IMR-90 (cell line): ENCODE measurements around the gene DDX27. TPM values are rescaled to one million over a fixed set of nuclear protein-coding genes. Genes with fewer than 3 reads are reported as not detected.
A peak's percentile ranks its signal among the peaks of the same experiment; 100 is the strongest.

Experiments used
- ATAC-seq: fragments of 200-7000 bp; cut with Tn5 transposase; 2 replicates; pipeline ENCODE4 v1.9.1; 2020; ENCODE audit warnings: low read depth, mild to moderate bottlenecking, moderate library complexity
- BruUV-seq: library from RNA; stranded (reverse); fragments of 400-500 nt; replicated peaks from 2 replicates; lab custom pipeline; 2021; lab: Mats Ljungman, UMichigan
- CTCF ChIA-PET: fragments of 300-600 bp; formaldehyde crosslinking; extraction: SDS; loops from one replicate; lab custom pipeline; 2021; ENCODE audit warnings: antibody characterized with exemption; lab: Yijun Ruan, JAX
- POLR2A ChIA-PET: fragments of 300-600 bp; sonication (Branson Sonifier 250); formaldehyde crosslinking; loops from one replicate; lab custom pipeline; 2022; ENCODE audit warnings: antibody characterized with exemption; ENCODE audit not compliant: unreplicated experiment; lab: Charles Lee
- DNase-seq: peaks from one replicate; pipeline ENCODE4 v3.0.0; 2013
- H2AFZ ChIP-seq: replicated peaks from 2 replicates; pipeline ENCODE3; 2013; ENCODE audit warnings: low read length, mild to moderate bottlenecking; ENCODE audit not compliant: poor library complexity
- H2AK5ac ChIP-seq: 2 replicates; pipeline ENCODE4 v1.6.1; 2013; ENCODE audit warnings: low read depth, low read length, inconsistent platforms
- H2AK9ac ChIP-seq: replicated peaks from 2 replicates; pipeline ENCODE3; 2013; ENCODE audit warnings: mild to moderate bottlenecking, low read depth, low read length, moderate library complexity; ENCODE audit not compliant: poor library complexity
- H2BK120ac ChIP-seq: 2 replicates; pipeline ENCODE4 v1.6.1; 2013; ENCODE audit warnings: low read depth, low read length, inconsistent platforms
- H2BK15ac ChIP-seq: 3 replicates; pipeline ENCODE4 v1.6.1; 2013; ENCODE audit warnings: low read depth, low read length, inconsistent platforms
- H2BK20ac ChIP-seq: 2 replicates; pipeline ENCODE4 v1.6.1; 2013; ENCODE audit warnings: low read depth, mild to moderate bottlenecking, inconsistent platforms, low read length, moderate library complexity
- H2BK5ac ChIP-seq: 2 replicates; pipeline ENCODE4 v1.6.1; 2013; ENCODE audit warnings: mild to moderate bottlenecking, low read depth, low read length, inconsistent platforms; ENCODE audit not compliant: poor library complexity, severe bottlenecking
- H3K14ac ChIP-seq: replicated peaks from 2 replicates; pipeline ENCODE4 v1.6.1; 2013; ENCODE audit warnings: low read depth, low read length, inconsistent platforms
- H3K18ac ChIP-seq: 2 replicates; pipeline ENCODE4 v1.6.1; 2013; ENCODE audit warnings: low read depth, low read length, control low read depth
- H3K23ac ChIP-seq: 2 replicates; pipeline ENCODE4 v1.6.1; 2013; ENCODE audit warnings: low read depth, low read length, inconsistent platforms
- H3K27ac ChIP-seq: 2 replicates; pipeline ENCODE4 v1.5.1; 2013; ENCODE audit warnings: mild to moderate bottlenecking, control low read depth, low read length; ENCODE audit not compliant: insufficient read depth
- H3K27me3 ChIP-seq: 2 replicates; pipeline ENCODE4 v1.6.1; 2013; ENCODE audit warnings: low read length; ENCODE audit not compliant: control insufficient read depth, insufficient read depth
- H3K36me3 ChIP-seq: 2 replicates; pipeline ENCODE4 v1.6.1; 2013; ENCODE audit warnings: low read length, mixed read lengths; ENCODE audit not compliant: control insufficient read depth, insufficient read depth
- H3K4ac ChIP-seq: 2 replicates; pipeline ENCODE4 v1.6.1; 2013; ENCODE audit warnings: low read depth, low read length, inconsistent platforms
- H3K4me1 ChIP-seq: 2 replicates; pipeline ENCODE4 v1.6.1; 2013; ENCODE audit warnings: low read length, mixed read lengths; ENCODE audit not compliant: control insufficient read depth, insufficient read depth
- H3K4me2 ChIP-seq: 2 replicates; pipeline ENCODE4 v1.6.1; 2013; ENCODE audit warnings: low read depth, mild to moderate bottlenecking, control low read depth, low read length, moderate library complexity
- H3K4me3 ChIP-seq: 2 replicates; pipeline ENCODE4 v1.5.1; 2013; ENCODE audit warnings: low read depth, mild to moderate bottlenecking, control low read depth, low read length, moderate library complexity; ENCODE audit not compliant: insufficient read depth
- H3K56ac ChIP-seq: 2 replicates; pipeline ENCODE4 v1.6.1; 2013; ENCODE audit warnings: low read length, inconsistent platforms; ENCODE audit not compliant: insufficient read depth; ENCODE audit errors: extremely low read depth
- H3K79me1 ChIP-seq, 2 experiments: 2 replicates each; pipeline ENCODE4 v1.6.1; 2013; ENCODE audit warnings: low read length in 2 of 2, inconsistent platforms in 1 of 2, low read depth in 1 of 2
- H3K9ac ChIP-seq: 2 replicates; pipeline ENCODE4 v1.6.1; 2013; ENCODE audit warnings: low read depth, low read length, control low read depth
- H3K9me1 ChIP-seq: 2 replicates; pipeline ENCODE4 v1.6.1; 2013; ENCODE audit warnings: low read length, inconsistent platforms; ENCODE audit not compliant: insufficient read depth
- H3K9me3 ChIP-seq: 2 replicates; pipeline ENCODE4 v1.6.1; 2013; ENCODE audit warnings: low read length; ENCODE audit not compliant: control insufficient read depth, insufficient read depth
- H4K20me1 ChIP-seq: 2 replicates; pipeline ENCODE4 v1.6.1; 2013; ENCODE audit warnings: low read length, inconsistent platforms; ENCODE audit not compliant: insufficient read depth
- H4K5ac ChIP-seq: 2 replicates; pipeline ENCODE4 v1.6.1; 2013; ENCODE audit warnings: mild to moderate bottlenecking, low read depth, low read length, control low read depth
- H4K8ac ChIP-seq, 2 experiments: 2 replicates each; pipeline ENCODE4 v1.6.1; 2013; ENCODE audit warnings: low read depth in 2 of 2, low read length in 2 of 2, control low read depth in 1 of 2, inconsistent platforms in 1 of 2
- H4K91ac ChIP-seq: 2 replicates; pipeline ENCODE4 v1.6.1; 2013; ENCODE audit warnings: low read depth, low read length, inconsistent platforms; ENCODE audit not compliant: insufficient read depth
- BHLHE40 ChIP-seq: fragments of 150-350 bp; IDR thresholded peaks from 2 replicates; pipeline ENCODE4 v1.6.1; 2016; ENCODE audit warnings: mild to moderate bottlenecking, low read depth, low read length
- CEBPB ChIP-seq: IDR thresholded peaks from 2 replicates; pipeline ENCODE4 v1.6.1; 2012; ENCODE audit warnings: low read depth, low read length, improper control_type of control experiment
- MAFK ChIP-seq: IDR thresholded peaks from 2 replicates; pipeline ENCODE4 v1.6.1; 2012; ENCODE audit warnings: low read depth, low read length, improper control_type of control experiment
- MAZ ChIP-seq: IDR thresholded peaks from 2 replicates; pipeline ENCODE4 v1.6.1; 2012; ENCODE audit warnings: low read depth, mild to moderate bottlenecking, low read length, improper control_type of control experiment, moderate library complexity, borderline replicate concordance
- MXI1 ChIP-seq: IDR thresholded peaks from 2 replicates; pipeline ENCODE4 v1.6.1; 2012; ENCODE audit warnings: low read depth, mild to moderate bottlenecking, low read length, moderate library complexity, borderline replicate concordance
- POLR2A ChIP-seq: IDR thresholded peaks from 2 replicates; pipeline ENCODE4 v1.6.1; 2012; ENCODE audit warnings: mild to moderate bottlenecking, low read depth, low read length
- RAD21 ChIP-seq: IDR thresholded peaks from 2 replicates; pipeline ENCODE4 v1.6.1; 2012; ENCODE audit warnings: low read length, improper control_type of control experiment
- RCOR1 ChIP-seq: IDR thresholded peaks from 2 replicates; pipeline ENCODE4 v1.6.1; 2012; ENCODE audit warnings: mild to moderate bottlenecking, low read length, improper control_type of control experiment; ENCODE audit not compliant: insufficient replicate concordance
- SMC3 ChIP-seq: fragments of 150-350 bp; IDR thresholded peaks from 2 replicates; pipeline ENCODE4 v1.6.1; 2016; ENCODE audit warnings: low read depth, mild to moderate bottlenecking, antibody characterized with exemption, low read length, moderate library complexity
- WGBS, 2 experiments: methylation state at CpG; one replicate each; pipeline versions ENCODE4 v1.1.5 to v1.1.7; 2013; ENCODE audit warnings: missing lambda C conversion rate in 2 of 2; ENCODE audit not compliant: insufficient read length in 1 of 2; ENCODE audit errors: extremely low coverage in 2 of 2; 5-methylcytosine and 5-hydroxymethylcytosine counted together
- dilution Hi-C: fragments of 300-500 bp; cut with HindIII; formaldehyde crosslinking; loops from one replicate; pipeline ENCODE4 v1.14.3; 2018; ENCODE audit warnings: low sequenced_read_pairs; ENCODE audit not compliant: unreplicated experiment
- in situ Hi-C: fragments of 300-500 bp; cut with MboI; formaldehyde crosslinking; loops from 3 replicates; pipeline ENCODE4 v1.14.3; 2019; ENCODE audit warnings: low sequenced_read_pairs, inconsistent platforms, mixed read lengths
- intact Hi-C: fragments of 100-400 bp; cut with micrococcal nuclease; formaldehyde crosslinking; loops from 2 replicates; pipeline ENCODE4 v1.10.0; 2022
- polyA plus RNA-seq, 3 experiments: library from polyadenylated mRNA; depleted of rRNA; stranded (reverse); fragments of >200 nt; gene quantifications; 2 replicates each; pipeline ENCODE4 v1.2.3, GENCODE V29; 2012; ENCODE audit warnings: low replicate concordance in 1 of 3
- total RNA-seq: library from RNA; depleted of rRNA; stranded (reverse); fragments of >200 nt; gene quantifications from 2 replicates; pipeline ENCODE4 v1.2.3, GENCODE V29; 2012
- TF ChIP-seq, protein P1 (sequence below): conservative IDR thresholded peaks from 2 replicates; pipeline ENCODE4 v1.5.1; 2012; ENCODE audit warnings: mild to moderate bottlenecking, low read depth, low read length, improper control_type of control experiment
- TF ChIP-seq, protein P2 (sequence below): fragments of 150-350 bp; IDR thresholded peaks from 2 replicates; pipeline ENCODE4 v1.6.1; 2016; ENCODE audit warnings: low read depth, mild to moderate bottlenecking, low read length, moderate library complexity, borderline replicate concordance

DDX27 gene
- total and polyA plus RNA-seq, 2 of the 4 experiments (the other 2 are of a cell fraction) = 33.2 to 36.7 TPM

DNA sequence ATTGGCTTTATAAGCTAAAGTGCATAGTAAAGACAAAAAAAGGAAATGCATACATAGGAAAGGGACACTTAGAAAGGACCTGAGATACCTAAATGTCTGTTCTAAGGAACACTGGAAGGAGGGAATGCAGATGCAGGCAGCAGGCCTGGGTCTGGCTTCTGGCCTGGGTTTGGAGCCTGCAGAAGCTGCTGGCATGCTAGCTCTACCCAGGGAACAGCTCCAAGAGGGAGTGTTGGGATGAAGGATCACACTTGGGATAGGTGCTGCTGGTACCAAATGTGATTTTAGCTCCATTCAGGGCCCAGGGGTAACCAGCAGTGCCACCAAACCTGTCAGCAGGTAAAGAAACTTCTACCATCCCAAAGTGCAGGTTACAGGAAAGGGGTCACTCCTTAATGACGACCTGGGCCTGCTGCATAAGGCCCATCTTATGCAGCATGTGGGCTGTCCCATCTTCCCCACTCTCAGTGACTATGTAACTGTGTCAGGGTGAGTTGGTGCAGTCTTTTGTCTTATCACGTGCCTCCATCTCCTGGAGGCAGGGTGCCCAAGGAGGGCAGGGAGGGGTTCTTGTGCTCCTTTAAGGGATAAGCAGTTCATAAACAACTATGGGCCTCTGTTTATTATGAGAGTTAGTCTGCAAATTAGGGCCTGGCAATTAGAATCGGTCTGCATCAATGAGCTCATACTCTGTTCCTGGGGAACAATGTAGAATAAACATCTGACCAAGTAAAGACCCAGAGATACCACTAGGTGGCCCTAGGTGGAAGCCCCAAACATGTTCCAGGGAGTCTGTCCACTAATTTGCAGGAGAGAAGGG lies 26.9 kb downstream of the DDX27 start:
- no peak overlapping the region for H2AK5ac ChIP-seq
- H3K4ac ChIP-seq = no peak overlapping the region
- no peaks in the 10 kb centered on the region for H3K27me3 ChIP-seq
- intact Hi-C loops (loop anchor here (1.0 kb wide), 1 partner anchor 77 kb away; no protein-coding TSS in a partner anchor), in situ Hi-C loops (no loop called here), dilution Hi-C loops (no loop called here)
- H2AK9ac ChIP-seq = peak overlapping the region; percentile 18
- H3K36me3 ChIP-seq = peaks cover 76% of the 10 kb centered on the region
- H3K18ac ChIP-seq = no peak overlapping the region
- peaks cover 3% of the 10 kb centered on the region; the same call in 1 of the 2 replicates for H3K4me1 ChIP-seq
- ATAC-seq (peak; percentile 95), DNase-seq (peak; percentile 55)
- no peak overlapping the region for H2BK5ac ChIP-seq
- WGBS, 2 experiments = no CpG with 5 or more reads among the region's 3 CpGs
- peaks cover 4 to 12% of the 10 kb centered on the region in 2 experiments; a peak in 2 of 4 replicates for H3K79me1 ChIP-seq
- no peak overlapping the region for H2BK15ac ChIP-seq
- H4K5ac ChIP-seq = no peak overlapping the region
- TF ChIP-seq, protein P1, sequence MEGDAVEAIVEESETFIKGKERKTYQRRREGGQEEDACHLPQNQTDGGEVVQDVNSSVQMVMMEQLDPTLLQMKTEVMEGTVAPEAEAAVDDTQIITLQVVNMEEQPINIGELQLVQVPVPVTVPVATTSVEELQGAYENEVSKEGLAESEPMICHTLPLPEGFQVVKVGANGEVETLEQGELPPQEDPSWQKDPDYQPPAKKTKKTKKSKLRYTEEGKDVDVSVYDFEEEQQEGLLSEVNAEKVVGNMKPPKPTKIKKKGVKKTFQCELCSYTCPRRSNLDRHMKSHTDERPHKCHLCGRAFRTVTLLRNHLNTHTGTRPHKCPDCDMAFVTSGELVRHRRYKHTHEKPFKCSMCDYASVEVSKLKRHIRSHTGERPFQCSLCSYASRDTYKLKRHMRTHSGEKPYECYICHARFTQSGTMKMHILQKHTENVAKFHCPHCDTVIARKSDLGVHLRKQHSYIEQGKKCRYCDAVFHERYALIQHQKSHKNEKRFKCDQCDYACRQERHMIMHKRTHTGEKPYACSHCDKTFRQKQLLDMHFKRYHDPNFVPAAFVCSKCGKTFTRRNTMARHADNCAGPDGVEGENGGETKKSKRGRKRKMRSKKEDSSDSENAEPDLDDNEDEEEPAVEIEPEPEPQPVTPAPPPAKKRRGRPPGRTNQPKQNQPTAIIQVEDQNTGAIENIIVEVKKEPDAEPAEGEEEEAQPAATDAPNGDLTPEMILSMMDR = peak; percentile 72
- TF ChIP-seq BHLHE40 (no peak), SMC3 (peak; percentile 48; the same call in 1 of the 2 replicates), RAD21 (peak; percentile 57), MXI1 (no peak), MAZ (no peak), CEBPB (no peak), POLR2A (no peak), MAFK (no peak), RCOR1 (no peak)
- TF ChIP-seq, protein P2, sequence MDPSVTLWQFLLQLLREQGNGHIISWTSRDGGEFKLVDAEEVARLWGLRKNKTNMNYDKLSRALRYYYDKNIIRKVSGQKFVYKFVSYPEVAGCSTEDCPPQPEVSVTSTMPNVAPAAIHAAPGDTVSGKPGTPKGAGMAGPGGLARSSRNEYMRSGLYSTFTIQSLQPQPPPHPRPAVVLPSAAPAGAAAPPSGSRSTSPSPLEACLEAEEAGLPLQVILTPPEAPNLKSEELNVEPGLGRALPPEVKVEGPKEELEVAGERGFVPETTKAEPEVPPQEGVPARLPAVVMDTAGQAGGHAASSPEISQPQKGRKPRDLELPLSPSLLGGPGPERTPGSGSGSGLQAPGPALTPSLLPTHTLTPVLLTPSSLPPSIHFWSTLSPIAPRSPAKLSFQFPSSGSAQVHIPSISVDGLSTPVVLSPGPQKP = no peak
- H3K4me3 ChIP-seq = no peak overlapping the region
- no peak overlapping the region for H2BK20ac ChIP-seq
- BruUV-seq = no TSS peak
- POLR2A ChIA-PET = interaction anchor here (0.5 kb wide), 1 partner anchor 29 kb away, joined by 3 read pairs; no protein-coding TSS in a partner anchor
- no peaks in the 10 kb centered on the region for H3K9me1 ChIP-seq
- H3K23ac ChIP-seq = no peak overlapping the region
- no peak overlapping the region for H3K4me2 ChIP-seq
- H4K20me1 ChIP-seq = peaks cover 17% of the 10 kb centered on the region
- no peak overlapping the region for H2BK120ac ChIP-seq
- H3K56ac ChIP-seq = no peak overlapping the region
- H3K9ac ChIP-seq = no peak overlapping the region
- H4K8ac ChIP-seq = no peak overlapping the region
- CTCF ChIA-PET = interaction anchor here (0.6 to 2.0 kb wide), 8 partner anchors 8 to 135 kb away, joined by 3 to 8 read pairs (median 4); no protein-coding TSS in a partner anchor
- peak overlapping the region; percentile 50 for H2AFZ ChIP-seq
- H3K9me3 ChIP-seq = no peaks in the 10 kb centered on the region
- no peak overlapping the region for H4K91ac ChIP-seq
- peak overlapping the region; percentile 11; the same call in 1 of the 2 replicates for H3K27ac ChIP-seq
- H3K14ac ChIP-seq = no peak overlapping the region
